Naive B cell (primary cell): ENCODE data around the gene RPLP2. TPM values are rescaled to one million over a fixed set of nuclear protein-coding genes. Genes with fewer than 3 reads are reported as not detected.

Experiments used
- ATAC-seq, 2 donors: fragments of 150-1000 bp; cut with Tn5 transposase; 2 replicates each; pipeline ENCODE4 v1.10.0; 2021; ENCODE audit warnings: low read depth in 2 of 2, mild to moderate bottlenecking in 2 of 2, moderate library complexity in 2 of 2
- DNase-seq: peaks from one replicate; pipeline ENCODE4 v3.0.0; 2022
- H3K27ac Mint-ChIP-seq, 6 donors: one replicate each; pipeline ENCODE4 v1.8.0; 2020 to 2022; ENCODE audit warnings: mild to moderate bottlenecking in 6 of 6, mixed read lengths in 6 of 6, moderate library complexity in 5 of 6, inconsistent platforms in 2 of 6
- H3K27me3 Mint-ChIP-seq, 3 donors: one replicate each; pipeline ENCODE4 v1.8.0; 2021 to 2022; ENCODE audit warnings: mixed read lengths in 3 of 3, mild to moderate bottlenecking in 1 of 3
- H3K36me3 Mint-ChIP-seq, 2 donors: one replicate each; pipeline ENCODE4 v1.8.0; 2020 to 2022; ENCODE audit warnings: mixed read lengths in 2 of 2, inconsistent platforms in 1 of 2, mild to moderate bottlenecking in 1 of 2
- H3K4me1 Mint-ChIP-seq, 3 donors: one replicate each; pipeline ENCODE4 v1.8.0; 2020 to 2022; ENCODE audit warnings: mixed read lengths in 3 of 3, inconsistent platforms in 1 of 3, mild to moderate bottlenecking in 1 of 3, moderate library complexity in 1 of 3
- H3K4me3 Mint-ChIP-seq, 8 donors: one replicate each; pipeline ENCODE4 v1.8.0; 2020 to 2022; ENCODE audit warnings: mild to moderate bottlenecking in 8 of 8, mixed read lengths in 8 of 8, moderate library complexity in 8 of 8, inconsistent platforms in 2 of 8
- H3K9me3 Mint-ChIP-seq, 7 donors: one replicate each; pipeline ENCODE4 v1.8.0; 2020 to 2022; ENCODE audit warnings: mixed read lengths in 7 of 7, mild to moderate bottlenecking in 5 of 7, inconsistent platforms in 2 of 7, moderate library complexity in 1 of 7
- polyA plus RNA-seq, 6 donors: library from polyadenylated mRNA; unstranded; fragments of 300-500 nt; fragmentation: Illumina TruSeq; gene quantifications; one replicate each; pipeline ENCODE4 v1.2.3, GENCODE V29; 2021; ENCODE audit warnings: low read depth in 6 of 6

RPLP2 gene
- polyA plus RNA-seq, 6 donors from 2014 or later: 1,447 to 3,573 (median 3,150) TPM

GRCh38 chr11:838441-839279 is 28.9 kb downstream of the RPLP2 start:
- Mint-ChIP-seq H3K27ac (peak overlapping the region in 1 of 6 donors; percentile 68), H3K9me3 (no peaks in the 10 kb centered on the region), H3K36me3 (no peaks in the 10 kb centered on the region), H3K4me1 (peaks cover 15 to 24% (median 24%) of the 10 kb centered on the region in 3 donors), H3K27me3 (peaks cover 3 to 12% (median 5%) of the 10 kb centered on the region in 3 donors), H3K4me3 (peak overlapping the region in 1 of 8 donors; percentile 38)
- no peak for DNase-seq
- ATAC-seq: no peak

GRCh38 chr11:839280-839623 is 29.5 kb downstream of the RPLP2 start:
- Mint-ChIP-seq H3K36me3 (no peaks in the 10 kb centered on the region), H3K9me3 (no peaks in the 10 kb centered on the region), H3K27ac (peak overlapping the region in 1 of 6 donors; percentile 68), H3K27me3 (peaks cover 0 to 10% (median 6%) of the 10 kb centered on the region in 3 donors), H3K4me1 (peaks cover 21 to 25% (median 21%) of the 10 kb centered on the region in 3 donors), H3K4me3 (peak overlapping the region in 2 of 8 donors; percentile 49 to 87)
- ATAC-seq: no peak
- DNase-seq: no peak

GRCh38 chr11:839875-840617 is 30.3 kb downstream of the RPLP2 start:
- Mint-ChIP-seq H3K27me3 (peaks cover 0 to 13% (median 6%) of the 10 kb centered on the region in 3 donors), H3K4me3 (peak overlapping the region in 7 of 8 donors; percentile 77 to 92 (median 84)), H3K36me3 (no peaks in the 10 kb centered on the region), H3K9me3 (no peaks in the 10 kb centered on the region), H3K27ac (peak overlapping the region in 1 of 6 donors; percentile 28), H3K4me1 (peaks cover 21 to 29% (median 27%) of the 10 kb centered on the region in 3 donors)
- DNase-seq: no peak
- no peak for ATAC-seq

- H3K36me3 Mint-ChIP-seq: no peaks in the 10 kb centered on the region
- H3K9me3 Mint-ChIP-seq: no peaks in the 10 kb centered on the region
- peak overlapping the region in 3 of 6 donors; percentile 62 to 73 (median 73) for H3K27ac Mint-ChIP-seq
- peaks cover 0 to 25% (median 6%) of the 10 kb centered on the region in 3 donors for H3K27me3 Mint-ChIP-seq
- DNase-seq (no peak), ATAC-seq (peak; percentile 47 to 53)
- peaks cover 21 to 30% (median 26%) of the 10 kb centered on the region in 3 donors for H3K4me1 Mint-ChIP-seq
- peak overlapping the region; percentile 82 to 94 (median 85) for H3K4me3 Mint-ChIP-seq
Observed at GRCh38 chr11:841981-842369, 32.2 kb downstream of the RPLP2 start.

- no peaks in the 10 kb centered on the region for H3K9me3 Mint-ChIP-seq
- no peaks in the 10 kb centered on the region for H3K36me3 Mint-ChIP-seq
- H3K4me3 Mint-ChIP-seq: peak within 1 kb of the TSS; percentile 82 to 94 (median 86)
- DNase-seq: peak; percentile 89
- H3K4me1 Mint-ChIP-seq: peaks cover 21 to 30% (median 26%) of the 10 kb centered on the region in 3 donors
- ATAC-seq: peak; percentile 83 to 85
- H3K27ac Mint-ChIP-seq: peak within 1 kb of the TSS in 4 of 6 donors; percentile 33 to 86 (median 73)
- peaks cover 0 to 25% (median 6%) of the 10 kb centered on the region in 3 donors for H3K27me3 Mint-ChIP-seq
Observed at GRCh38 chr11:842370-843002, 32.7 kb downstream of the RPLP2 start, which contains the start of the genes POLR2L and TSPAN4. POLR2L (minus strand) TSS chr11:842529; CDS start chr11:842508, 21 bp downstream. TSPAN4 (plus strand) TSS chr11:842852; CDS start chr11:850305, 7,453 bp downstream.

- Mint-ChIP-seq H3K4me3 (peak overlapping the region; percentile 68 to 92 (median 84)), H3K27ac (peak overlapping the region in 2 of 6 donors; percentile 73 to 86), H3K27me3 (peaks cover 0 to 27% (median 6%) of the 10 kb centered on the region in 3 donors), H3K4me1 (peaks cover 21 to 30% (median 26%) of the 10 kb centered on the region in 3 donors), H3K36me3 (no peaks in the 10 kb centered on the region), H3K9me3 (no peaks in the 10 kb centered on the region)
- ATAC-seq (peak in 1 of 2 donors; percentile 4), DNase-seq (no peak)
Observed at GRCh38 chr11:843086-843734, 33.4 kb downstream of the RPLP2 start.

- Mint-ChIP-seq H3K4me3 (peak overlapping the region; percentile 68 to 92 (median 82)), H3K27ac (peak overlapping the region in 2 of 6 donors; percentile 28 to 86), H3K9me3 (no peaks in the 10 kb centered on the region), H3K4me1 (peaks cover 21 to 36% (median 26%) of the 10 kb centered on the region in 3 donors), H3K27me3 (peaks cover 0 to 32% (median 6%) of the 10 kb centered on the region in 3 donors), H3K36me3 (no peaks in the 10 kb centered on the region)
- DNase-seq (no peak), ATAC-seq (no peak)
Observed at GRCh38 chr11:843818-844692, 34.3 kb downstream of the RPLP2 start.

GRCh38 chr11:844693-845644 is 35.2 kb downstream of the RPLP2 start:
- DNase-seq (no peak), ATAC-seq (no peak)
- H3K36me3 Mint-ChIP-seq: no peaks in the 10 kb centered on the region
- H3K27ac Mint-ChIP-seq: no peak overlapping the region
- H3K4me3 Mint-ChIP-seq: peak overlapping the region in 6 of 8 donors; percentile 19 to 82 (median 61)
- H3K4me1 Mint-ChIP-seq: peaks cover 21 to 36% (median 23%) of the 10 kb centered on the region in 3 donors
- peaks cover 0 to 36% (median 6%) of the 10 kb centered on the region in 3 donors for H3K27me3 Mint-ChIP-seq
- no peaks in the 10 kb centered on the region for H3K9me3 Mint-ChIP-seq

- Mint-ChIP-seq H3K27ac (no peak overlapping the region), H3K4me1 (peaks cover 14 to 28% (median 15%) of the 10 kb centered on the region in 3 donors), H3K4me3 (peak overlapping the region in 2 of 8 donors; percentile 36 to 81), H3K27me3 (peaks cover 0 to 36% (median 6%) of the 10 kb centered on the region in 3 donors), H3K36me3 (no peaks in the 10 kb centered on the region), H3K9me3 (no peaks in the 10 kb centered on the region)
- ATAC-seq (no peak), DNase-seq (no peak)
Observed at GRCh38 chr11:845872-846495, 36.2 kb downstream of the RPLP2 start.

- DNase-seq (no peak), ATAC-seq (no peak)
- Mint-ChIP-seq H3K4me1 (peaks cover 10 to 25% (median 11%) of the 10 kb centered on the region in 3 donors), H3K27ac (no peak overlapping the region), H3K9me3 (no peaks in the 10 kb centered on the region), H3K4me3 (peak overlapping the region in 3 of 8 donors; percentile 36 to 65 (median 41)), H3K27me3 (peaks cover 0 to 36% (median 6%) of the 10 kb centered on the region in 3 donors), H3K36me3 (no peaks in the 10 kb centered on the region)
Observed at GRCh38 chr11:846496-847098, 36.8 kb downstream of the RPLP2 start.
